Osteoblast (primary cell): ENCODE results near the gene ALDH8A1. TPM values are rescaled to one million over a fixed set of nuclear protein-coding genes. Genes with fewer than 3 reads are reported as not detected.

Source experiments
- DNase-seq: peaks from one replicate; pipeline ENCODE4 v3.0.0; 2011; ENCODE audit warnings: low spot score, mixed read lengths; ENCODE audit not compliant: insufficient read length; ENCODE audit errors: missing footprints
- H2AFZ ChIP-seq: 2 replicates; pipeline ENCODE4 v1.6.0; 2011; ENCODE audit warnings: mild to moderate bottlenecking, low read length
- H3K27ac ChIP-seq: 2 replicates; pipeline ENCODE4 v1.5.1; 2011; ENCODE audit warnings: mild to moderate bottlenecking, low read depth, low read length, moderate library complexity
- H3K27me3 ChIP-seq: 2 replicates; pipeline ENCODE4 v1.6.0; 2012; ENCODE audit warnings: mild to moderate bottlenecking, control low read depth, inconsistent platforms, low read length, moderate library complexity; ENCODE audit not compliant: insufficient read depth
- H3K36me3 ChIP-seq: 2 replicates; pipeline ENCODE4 v1.5.1; 2011; ENCODE audit warnings: mild to moderate bottlenecking, low read length, control low read depth, moderate library complexity; ENCODE audit not compliant: insufficient read depth
- H3K4me1 ChIP-seq: 2 replicates; pipeline ENCODE4 v1.5.1; 2011; ENCODE audit warnings: mild to moderate bottlenecking, low read length, control low read depth, moderate library complexity; ENCODE audit not compliant: insufficient read depth
- H3K4me2 ChIP-seq: 2 replicates; pipeline ENCODE4 v1.6.0; 2011; ENCODE audit warnings: mild to moderate bottlenecking, low read length; ENCODE audit not compliant: insufficient read depth
- H3K4me3 ChIP-seq: fragments of 200-600 bp; sonication (generic); 3 replicates; pipeline ENCODE4 v1.5.1; 2012; ENCODE audit warnings: mild to moderate bottlenecking, low read length, inconsistent platforms; ENCODE audit not compliant: insufficient read depth
- H3K79me2 ChIP-seq: 2 replicates; pipeline ENCODE4 v1.6.0; 2012; ENCODE audit warnings: mild to moderate bottlenecking, low read length, control low read depth, inconsistent platforms; ENCODE audit not compliant: insufficient read depth
- H3K9me3 ChIP-seq: 2 replicates; pipeline ENCODE4 v1.5.1; 2011; ENCODE audit warnings: low read depth, low read length, control low read depth
- H4K20me1 ChIP-seq: 2 replicates; pipeline ENCODE4 v1.6.0; 2012; ENCODE audit warnings: mild to moderate bottlenecking, low read length, control low read depth; ENCODE audit not compliant: insufficient read depth
- CTCF ChIP-seq: IDR thresholded peaks from 2 replicates; pipeline ENCODE4 v1.5.1; 2011; ENCODE audit warnings: mild to moderate bottlenecking, low read depth, low read length, moderate library complexity; ENCODE audit errors: extremely low read depth
- total RNA-seq: library from RNA; depleted of rRNA; stranded (reverse); fragments of >200 nt; gene quantifications from 2 replicates; pipeline ENCODE4 v1.2.3, GENCODE V29; 2012

ALDH8A1 gene
- total RNA-seq = under 0.01 and 0.29 TPM in 2 replicates

- no peak for DNase-seq
- no peak within 1 kb of the TSS for H3K4me3 ChIP-seq
- no peaks in the 10 kb centered on the region for H3K4me1 ChIP-seq
- no peaks in the 10 kb centered on the region for H3K36me3 ChIP-seq
- TF ChIP-seq CTCF = no peak
- no peak within 1 kb of the TSS for H3K4me2 ChIP-seq
- no peak within 1 kb of the TSS for H3K27ac ChIP-seq
- no peak within 1 kb of the TSS for H2AFZ ChIP-seq
- no peaks in the 10 kb centered on the region for H4K20me1 ChIP-seq
- no peaks in the 10 kb centered on the region for H3K9me3 ChIP-seq
- H3K79me2 ChIP-seq = no peaks in the 10 kb centered on the region
- H3K27me3 ChIP-seq = no peaks in the 10 kb centered on the region
These were observed at the start of gene ALDH8A1 for GRCh38 chr6:134949927-134950326. TSS of gene ALDH8A1 (minus strand) at chr6:134950101. CDS start at chr6:134950053, 48 bp downstream.

- Histone ChIP-seq H3K36me3 (peaks cover 9% of the 10 kb centered on the region), H3K27me3 (no peaks in the 10 kb centered on the region), H3K4me2 (no peak overlapping the region), H3K4me1 (no peaks in the 10 kb centered on the region), H3K79me2 (no peaks in the 10 kb centered on the region), H3K9me3 (no peaks in the 10 kb centered on the region), H2AFZ (no peak overlapping the region), H4K20me1 (no peaks in the 10 kb centered on the region), H3K27ac (no peak overlapping the region), H3K4me3 (no peak overlapping the region)
- TF ChIP-seq CTCF = no peak
- DNase-seq = no peak
These were observed 49.2 kb upstream of the ALDH8A1 start for GRCh38 chr6:134999107-134999506.

GRCh38 chr6:134997133-134997995, 47.5 kb upstream of the ALDH8A1 start:
- no peaks in the 10 kb centered on the region for H3K27me3 ChIP-seq
- H3K4me2 ChIP-seq = no peak overlapping the region
- no peak overlapping the region for H3K27ac ChIP-seq
- no peaks in the 10 kb centered on the region for H3K4me1 ChIP-seq
- TF ChIP-seq CTCF = no peak
- DNase-seq = no peak
- no peaks in the 10 kb centered on the region for H4K20me1 ChIP-seq
- H2AFZ ChIP-seq = no peak overlapping the region
- peaks cover 10% of the 10 kb centered on the region for H3K36me3 ChIP-seq
- H3K79me2 ChIP-seq = no peaks in the 10 kb centered on the region
- H3K4me3 ChIP-seq = no peak overlapping the region
- no peaks in the 10 kb centered on the region for H3K9me3 ChIP-seq

- Histone ChIP-seq H3K4me3 (no peak overlapping the region), H3K4me2 (no peak overlapping the region), H3K79me2 (no peaks in the 10 kb centered on the region), H3K9me3 (no peaks in the 10 kb centered on the region), H3K27ac (no peak overlapping the region), H3K4me1 (no peaks in the 10 kb centered on the region), H2AFZ (no peak overlapping the region), H3K36me3 (peaks cover 17% of the 10 kb centered on the region), H4K20me1 (no peaks in the 10 kb centered on the region), H3K27me3 (no peaks in the 10 kb centered on the region)
- TF ChIP-seq CTCF = no peak
- no peak for DNase-seq
These were observed 45.6 kb upstream of the ALDH8A1 start for GRCh38 chr6:134995536-134995935.
